ENCODE data around the gene G3BP2. TPM values are rescaled to one million over a fixed set of nuclear protein-coding genes. Genes with fewer than 3 reads are reported as not detected.
"Not testable (repeated sequence)": the region's sequence is repeated elsewhere in the genome, so short reads cannot be mapped to it uniquely, and the experiment has no call there.

G3BP2 gene
- total and polyA plus RNA-seq, 2 donors (not counting 1 experiment from before 2014, with no cell fraction given) = 33.0 to 154 TPM

DNA sequence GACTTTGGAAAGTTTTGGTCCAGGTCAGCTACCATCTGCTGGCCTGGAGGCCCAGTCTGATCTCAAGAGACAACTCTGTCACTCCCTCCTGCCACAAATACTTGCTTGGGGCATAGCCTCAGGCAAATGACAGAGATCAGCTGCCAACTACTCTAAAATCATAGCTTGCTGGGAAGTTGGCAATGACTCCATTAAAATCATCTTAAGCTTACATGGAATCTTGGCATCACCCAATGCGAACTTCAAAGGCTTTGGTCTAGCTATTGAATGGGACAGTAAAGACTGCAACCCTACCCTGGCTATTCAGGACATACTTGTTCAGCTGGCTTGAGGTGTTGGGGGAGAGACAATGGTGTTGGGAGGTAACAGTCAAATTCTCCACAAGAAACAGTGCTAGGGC is 44.2 kb upstream of the G3BP2 start:
- DNase-seq (no peak), ATAC-seq (ENCODE audit: low read depth) (no peak)
- H3K4me1 ChIP-seq (ENCODE audit: control insufficient read depth in 2 of 2, insufficient read depth in 2 of 2, low read length in 2 of 2) = peaks cover 0 to 7% of the 10 kb centered on the region in 2 donors
- H3K27ac Mint-ChIP-seq = no peak overlapping the region
- no peaks in the 10 kb centered on the region for H3K27me3 Mint-ChIP-seq
- peaks cover 23% of the 10 kb centered on the region for H3K79me2 ChIP-seq (ENCODE audit: control insufficient read depth, insufficient read depth, low read length)
- H4K20me1 ChIP-seq (ENCODE audit: control insufficient read depth, insufficient read depth, low read length, poor library complexity, severe bottlenecking) = no peaks in the 10 kb centered on the region
- no peak overlapping the region for H3K27ac ChIP-seq (ENCODE audit: low read length in 2 of 2)
- intact Hi-C loops (cut with micrococcal nuclease) = no loop called here
- H3K9me3 Mint-ChIP-seq (ENCODE audit: insufficient read depth) = no peaks in the 10 kb centered on the region
- no peak overlapping the region for H2AFZ ChIP-seq (ENCODE audit: insufficient read depth, low read depth, low read length, poor library complexity, severe bottlenecking)
- H3K4me3 Mint-ChIP-seq = no peak overlapping the region
- no peaks in the 10 kb centered on the region for H3K36me3 ChIP-seq (replicated peaks in 1 of 2; ENCODE audit: control extremely low read depth in 1 of 2, control insufficient read depth in 1 of 2, extremely low read depth in 1 of 2, insufficient read depth in 2 of 2, low read length in 1 of 2)
- ChIA-PET CTCF (interaction anchor here (1.5 kb wide), 1 partner anchor 9 kb away, joined by 4 read pairs; no protein-coding TSS in a partner anchor), POLR2A (no interaction called here)
- no peak overlapping the region for H3K4me2 ChIP-seq (replicated peaks; ENCODE audit: low read depth, low read length, poor library complexity, severe bottlenecking)
- no peak overlapping the region for H3K4me3 ChIP-seq (ENCODE audit: control extremely low read depth in 1 of 5, extremely low read depth in 1 of 5, insufficient read depth in 1 of 5, low read depth in 2 of 5, low read length in 4 of 5)
- no CpG with 5 or more reads among the region's 1 CpG for WGBS (ENCODE audit: insufficient coverage)
- TF ChIP-seq, protein P1, sequence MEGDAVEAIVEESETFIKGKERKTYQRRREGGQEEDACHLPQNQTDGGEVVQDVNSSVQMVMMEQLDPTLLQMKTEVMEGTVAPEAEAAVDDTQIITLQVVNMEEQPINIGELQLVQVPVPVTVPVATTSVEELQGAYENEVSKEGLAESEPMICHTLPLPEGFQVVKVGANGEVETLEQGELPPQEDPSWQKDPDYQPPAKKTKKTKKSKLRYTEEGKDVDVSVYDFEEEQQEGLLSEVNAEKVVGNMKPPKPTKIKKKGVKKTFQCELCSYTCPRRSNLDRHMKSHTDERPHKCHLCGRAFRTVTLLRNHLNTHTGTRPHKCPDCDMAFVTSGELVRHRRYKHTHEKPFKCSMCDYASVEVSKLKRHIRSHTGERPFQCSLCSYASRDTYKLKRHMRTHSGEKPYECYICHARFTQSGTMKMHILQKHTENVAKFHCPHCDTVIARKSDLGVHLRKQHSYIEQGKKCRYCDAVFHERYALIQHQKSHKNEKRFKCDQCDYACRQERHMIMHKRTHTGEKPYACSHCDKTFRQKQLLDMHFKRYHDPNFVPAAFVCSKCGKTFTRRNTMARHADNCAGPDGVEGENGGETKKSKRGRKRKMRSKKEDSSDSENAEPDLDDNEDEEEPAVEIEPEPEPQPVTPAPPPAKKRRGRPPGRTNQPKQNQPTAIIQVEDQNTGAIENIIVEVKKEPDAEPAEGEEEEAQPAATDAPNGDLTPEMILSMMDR (IDR thresholded peaks at IDR 0.05) = no peak
- no peak for TF ChIP-seq EZH2 (IDR thresholded peaks at IDR 0.05; ENCODE audit: borderline replicate concordance, insufficient read depth, low read depth, low read length, poor library complexity, severe bottlenecking)
- H3K27me3 ChIP-seq (replicated peaks in 1 of 4; ENCODE audit: control extremely low read depth in 1 of 4, control insufficient read depth in 3 of 4, insufficient read depth in 4 of 4, low read length in 3 of 4) = no peaks in the 10 kb centered on the region
- no peak overlapping the region for H3K9ac ChIP-seq (ENCODE audit: low read length)
- peaks cover 9% of the 10 kb centered on the region for H3K4me1 Mint-ChIP-seq
- H3K9me3 ChIP-seq (ENCODE audit: control extremely low read depth in 1 of 3, control insufficient read depth in 2 of 3, insufficient read depth in 1 of 3, low read length in 2 of 3) = no peaks in the 10 kb centered on the region

DNA sequence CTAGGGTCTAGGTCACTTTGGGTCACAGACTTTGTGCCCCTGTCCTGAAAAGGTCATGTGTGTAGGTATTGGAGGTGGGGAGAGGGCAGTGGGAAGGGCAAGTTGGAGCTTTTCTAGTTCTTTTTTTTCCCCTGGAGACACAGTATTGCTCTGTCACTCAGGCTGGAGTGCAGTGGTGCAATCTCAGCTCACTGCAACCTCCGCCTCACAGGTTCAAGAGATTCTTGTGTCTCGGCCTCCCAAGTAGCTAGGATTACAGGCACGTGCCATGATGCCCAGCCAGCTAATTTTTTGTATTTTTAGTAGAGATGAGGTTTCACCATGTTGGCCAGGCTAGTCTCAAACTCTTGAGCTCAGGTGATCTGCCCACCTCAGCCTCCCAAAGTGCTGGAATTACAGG is 42.8 kb upstream of the G3BP2 start:
- H3K4me1 ChIP-seq (ENCODE audit: control insufficient read depth in 2 of 2, insufficient read depth in 2 of 2, low read length in 2 of 2); H3K4me3 Mint-ChIP-seq; ATAC-seq (ENCODE audit: low read depth); H3K36me3 ChIP-seq (replicated peaks in 1 of 2; ENCODE audit: control extremely low read depth in 1 of 2, control insufficient read depth in 1 of 2, extremely low read depth in 1 of 2, insufficient read depth in 2 of 2, low read length in 1 of 2); H3K4me1 Mint-ChIP-seq; H3K27me3 ChIP-seq (replicated peaks in 1 of 4; ENCODE audit: control extremely low read depth in 1 of 4, control insufficient read depth in 3 of 4, insufficient read depth in 4 of 4, low read length in 3 of 4); intact Hi-C loops (cut with micrococcal nuclease); POLR2A ChIA-PET; H3K4me3 ChIP-seq (ENCODE audit: control extremely low read depth in 1 of 5, extremely low read depth in 1 of 5, insufficient read depth in 1 of 5, low read depth in 2 of 5, low read length in 4 of 5); H3K27ac ChIP-seq (ENCODE audit: low read length in 2 of 2); H3K9ac ChIP-seq (ENCODE audit: low read length); H2AFZ ChIP-seq (ENCODE audit: insufficient read depth, low read depth, low read length, poor library complexity, severe bottlenecking); DNase-seq; H4K20me1 ChIP-seq (ENCODE audit: control insufficient read depth, insufficient read depth, low read length, poor library complexity, severe bottlenecking); H3K27ac Mint-ChIP-seq; H3K9me3 ChIP-seq (ENCODE audit: control extremely low read depth in 1 of 3, control insufficient read depth in 2 of 3, insufficient read depth in 1 of 3, low read length in 2 of 3); CTCF ChIA-PET; H3K27me3 Mint-ChIP-seq; H3K9me3 Mint-ChIP-seq (ENCODE audit: insufficient read depth); H3K4me2 ChIP-seq (replicated peaks; ENCODE audit: low read depth, low read length, poor library complexity, severe bottlenecking): not testable (repeated sequence)
- H3K79me2 ChIP-seq (ENCODE audit: control insufficient read depth, insufficient read depth, low read length) = peaks cover 16% of the 10 kb centered on the region
- WGBS (ENCODE audit: insufficient coverage) = 100% methylated on average over 2 of the region's 3 CpGs

All from B cell (primary cell).